Lower lobe of right lung (tissue), 2 donors: ENCODE results near the gene SDHA. TPM values are rescaled to one million over a fixed set of nuclear protein-coding genes. Genes with fewer than 3 reads are reported as not detected.
A peak's percentile ranks its signal among the peaks of the same experiment; 100 is the strongest.
"Not testable (repeated sequence)": the region's sequence is repeated elsewhere in the genome, so short reads cannot be mapped to it uniquely, and the experiment has no call there.

Experiments used
- ATAC-seq, 2 donors: fragments of 200-7000 bp; cut with Tn5 transposase; one replicate each; pipeline ENCODE4 v1.9.1; 2020 to 2022; ENCODE audit warnings: mild to moderate bottlenecking in 2 of 2, moderate library complexity in 2 of 2
- DNase-seq: peaks from one replicate; pipeline ENCODE4 v3.0.0-alpha.2; 2020
- H3K27ac ChIP-seq: fragments of 200-600 bp; one replicate; pipeline ENCODE4 v1.8.0; 2022
- H3K27me3 ChIP-seq: fragments of 200-600 bp; one replicate; pipeline ENCODE4 v1.8.0; 2022; ENCODE audit warnings: low read depth
- H3K36me3 ChIP-seq: fragments of 200-600 bp; one replicate; pipeline ENCODE4 v1.8.0; 2022; ENCODE audit warnings: mild to moderate bottlenecking
- H3K4me1 ChIP-seq: fragments of 200-600 bp; one replicate; pipeline ENCODE4 v1.8.0; 2022
- H3K4me3 ChIP-seq: fragments of 200-600 bp; one replicate; pipeline ENCODE4 v1.8.0; 2022; ENCODE audit warnings: mild to moderate bottlenecking
- H3K9me3 ChIP-seq: fragments of 200-600 bp; one replicate; pipeline ENCODE4 v1.8.0; 2022
- CTCF ChIP-seq: fragments of 200-600 bp; IDR thresholded peaks from one replicate; pipeline ENCODE4 v1.8.0; 2022; ENCODE audit warnings: antibody characterized with exemption, mild to moderate bottlenecking
- intact Hi-C: fragments of 100-400 bp; cut with DNase I; formaldehyde crosslinking; loops from one replicate; pipeline ENCODE4 v1.11.0; 2022
- total RNA-seq: library from RNA; stranded (reverse); fragmentation: NEBNext Ultra II Directional; extraction: Animal tissue kit (Norgen Biotek cat#: 25700); gene quantifications from one replicate; pipeline ENCODE4 v1.2.1, GENCODE V29; 2021
- donor health status: DM: no; HTN: yes; CAD: no; lungs with severe emphysema.

The SDHA gene
- total RNA-seq, 1 donor from 2014 or later = 89.6 TPM

DNA sequence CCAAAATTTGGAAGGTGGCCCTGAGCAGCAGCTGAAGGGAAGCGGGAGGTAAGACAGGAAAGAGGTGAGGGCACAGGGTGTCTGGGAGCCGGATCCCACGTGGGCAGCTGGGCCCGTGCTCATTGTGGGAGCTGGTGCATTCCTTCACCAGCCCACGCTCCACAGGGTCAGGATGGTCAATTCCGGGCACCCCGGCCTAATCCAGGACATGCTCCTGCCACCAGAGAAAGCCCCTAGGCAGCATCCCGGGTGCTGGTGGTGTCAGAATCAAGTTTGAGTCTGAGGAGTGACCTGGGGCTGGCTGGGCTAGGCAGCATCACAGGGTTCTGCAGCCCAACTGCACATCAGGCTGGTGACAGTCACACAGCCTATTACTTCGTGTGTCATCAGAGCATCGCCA lies 46.2 kb downstream of the SDHA start:
- Histone ChIP-seq H3K4me1 (peaks cover 9% of the 10 kb centered on the region), H3K36me3 (peaks cover 26% of the 10 kb centered on the region), H3K4me3 (no peak overlapping the region), H3K9me3 (no peaks in the 10 kb centered on the region), H3K27ac (peak overlapping the region; percentile 53), H3K27me3 (no peaks in the 10 kb centered on the region)
- ATAC-seq (no peak), DNase-seq (no peak)
- intact Hi-C loops = no loop called here
- TF ChIP-seq CTCF = no peak

GRCh38 chr5:266311-267026 lies 48.3 kb downstream of the SDHA start:
- H3K27ac ChIP-seq, intact Hi-C loops, H3K9me3 ChIP-seq, H3K4me3 ChIP-seq, H3K4me1 ChIP-seq, H3K27me3 ChIP-seq, ATAC-seq, DNase-seq: not testable (repeated sequence)
- H3K36me3 ChIP-seq = peaks cover 26% of the 10 kb centered on the region

GRCh38 chr5:267716-268115 lies 49.6 kb downstream of the SDHA start:
- Histone ChIP-seq H3K4me3 (no peak overlapping the region), H3K9me3 (no peaks in the 10 kb centered on the region), H3K27me3 (no peaks in the 10 kb centered on the region), H3K36me3 (peaks cover 26% of the 10 kb centered on the region), H3K27ac (no peak overlapping the region), H3K4me1 (peaks cover 12% of the 10 kb centered on the region)
- ATAC-seq (no peak), DNase-seq (no peak)
- no peak for TF ChIP-seq CTCF
- intact Hi-C loops = no loop called here

- Histone ChIP-seq H3K27me3 (no peaks in the 10 kb centered on the region), H3K27ac (peak overlapping the region; percentile 95), H3K4me3 (peak overlapping the region; percentile 90), H3K4me1 (peaks cover 17% of the 10 kb centered on the region), H3K9me3 (no peaks in the 10 kb centered on the region), H3K36me3 (peaks cover 23% of the 10 kb centered on the region)
- ATAC-seq (no peak), DNase-seq (no peak)
- no peak for TF ChIP-seq CTCF
- intact Hi-C loops = no loop called here
Observed at GRCh38 chr5:270340-270739, 52.2 kb downstream of the SDHA start.

- H3K9me3 ChIP-seq, intact Hi-C loops, DNase-seq, H3K27me3 ChIP-seq: not testable (repeated sequence)
- peaks cover 17% of the 10 kb centered on the region for H3K4me1 ChIP-seq
- H3K27ac ChIP-seq = peak overlapping the region; percentile 95
- peak overlapping the region; percentile 90 for H3K4me3 ChIP-seq
- peaks cover 33% of the 10 kb centered on the region for H3K36me3 ChIP-seq
- peak in 1 of 2 donors; percentile 31 for ATAC-seq
Observed at GRCh38 chr5:271828-272167, 53.7 kb downstream of the SDHA start.

GRCh38 chr5:273091-273490 lies 55.0 kb downstream of the SDHA start:
- Histone ChIP-seq H3K36me3 (peaks cover 43% of the 10 kb centered on the region), H3K4me3 (peak overlapping the region; percentile 90), H3K4me1 (peaks cover 17% of the 10 kb centered on the region)
- H3K9me3 ChIP-seq, ATAC-seq, H3K27me3 ChIP-seq, intact Hi-C loops, H3K27ac ChIP-seq, DNase-seq: not testable (repeated sequence)

- DNase-seq, H3K27me3 ChIP-seq, ATAC-seq, intact Hi-C loops, H3K4me3 ChIP-seq, H3K9me3 ChIP-seq, H3K27ac ChIP-seq: not testable (repeated sequence)
- Histone ChIP-seq H3K36me3 (peaks cover 47% of the 10 kb centered on the region), H3K4me1 (peaks cover 17% of the 10 kb centered on the region)
Observed at GRCh38 chr5:273491-273890, 55.4 kb downstream of the SDHA start.

DNA sequence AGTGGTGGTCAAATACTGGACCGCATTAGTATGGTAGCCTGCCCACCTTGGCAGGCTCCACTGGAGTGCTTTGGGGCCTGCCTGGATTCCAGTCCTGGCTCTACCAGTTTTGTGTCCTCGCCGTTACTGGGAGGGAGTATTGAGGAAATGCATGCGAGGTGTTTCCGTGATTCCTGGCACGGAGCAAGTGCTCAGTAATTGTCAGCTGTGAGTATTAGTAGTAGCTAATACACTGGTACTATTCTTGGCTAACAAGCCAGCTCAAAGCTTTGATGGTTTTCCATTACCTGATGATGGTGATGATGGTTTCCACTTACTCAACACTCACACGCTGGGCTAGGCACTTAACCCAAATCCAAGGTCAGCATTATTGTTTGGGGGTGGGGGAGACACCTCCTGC lies 56.2 kb downstream of the SDHA start:
- Histone ChIP-seq H3K36me3 (peaks cover 47% of the 10 kb centered on the region), H3K4me1 (peaks cover 17% of the 10 kb centered on the region)
- DNase-seq, H3K27me3 ChIP-seq, H3K9me3 ChIP-seq, intact Hi-C loops, H3K4me3 ChIP-seq, H3K27ac ChIP-seq, ATAC-seq: not testable (repeated sequence)
